Lung (tissue), 12 donors: ENCODE data around the gene CHMP1A. TPM values are rescaled to one million over a fixed set of nuclear protein-coding genes. Genes with fewer than 3 reads are reported as not detected.

Experiments used
- ATAC-seq: fragments of 200-7000 bp; cut with Tn5 transposase; one replicate; pipeline ENCODE4 v1.9.1; 2020; ENCODE audit warnings: moderate number of reproducible peaks; ENCODE audit not compliant: insufficient read depth, low FRiP score
- DNase-seq, 3 donors: peaks; one replicate each; pipeline ENCODE4 v3.0.0-alpha.2; 2013 to 2017
- H3K27ac ChIP-seq, 2 donors: one replicate each; pipeline ENCODE4 v1.5.1; 2013; ENCODE audit warnings: mild to moderate bottlenecking in 2 of 2, moderate library complexity in 2 of 2, control low read depth in 1 of 2, inconsistent platforms in 1 of 2, low read depth in 1 of 2, low read length in 1 of 2
- H3K27me3 ChIP-seq, 3 donors: one replicate each; pipeline ENCODE4 v1.5.1; 2013; ENCODE audit warnings: low read length in 2 of 3; ENCODE audit not compliant: control insufficient read depth in 3 of 3, insufficient read depth in 3 of 3
- H3K36me3 ChIP-seq, 4 donors: one replicate each; pipeline ENCODE4 v1.5.1; 2013; ENCODE audit warnings: low read length in 4 of 4, mild to moderate bottlenecking in 1 of 4, moderate library complexity in 1 of 4; ENCODE audit not compliant: control insufficient read depth in 4 of 4, insufficient read depth in 4 of 4
- H3K4me1 ChIP-seq, 5 donors: one replicate each; pipeline ENCODE4 v1.5.1; 2013; ENCODE audit warnings: low read length in 5 of 5, mild to moderate bottlenecking in 2 of 5, moderate library complexity in 1 of 5; ENCODE audit not compliant: control insufficient read depth in 5 of 5, insufficient read depth in 5 of 5
- H3K4me3 ChIP-seq: one replicate; pipeline ENCODE4 v1.5.1; 2013; ENCODE audit warnings: mild to moderate bottlenecking, control low read depth, moderate library complexity
- H3K9ac ChIP-seq, 2 donors: one replicate each; pipeline ENCODE4 v1.5.1; 2013; ENCODE audit warnings: low read length in 2 of 2, control low read depth in 1 of 2; ENCODE audit not compliant: insufficient read depth in 1 of 2
- H3K9me3 ChIP-seq, 4 donors: one replicate each; pipeline ENCODE4 v1.5.1; 2013; ENCODE audit warnings: low read length in 3 of 4, mild to moderate bottlenecking in 1 of 4, moderate library complexity in 1 of 4; ENCODE audit not compliant: control insufficient read depth in 4 of 4, insufficient read depth in 3 of 4
- WGBS, 2 donors: extraction: QIAGEN DNeasy Blood & Tissue Kit; methylation state at CpG; one replicate each; pipeline ENCODE4 v1.1.7; 2013; 5-methylcytosine and 5-hydroxymethylcytosine counted together
- polyA plus RNA-seq, 2 donors: library from polyadenylated mRNA; stranded (reverse); fragments of 200-250 nt; gene quantifications; one replicate each; pipeline ENCODE4 v1.2.1, GENCODE V29; 2013
- total RNA-seq, 2 donors: library from RNA; depleted of rRNA in 1 of 2; stranded (reverse); fragments of >200 nt in 1 of 2; gene quantifications; one replicate each; pipeline ENCODE4 v1.2.1, GENCODE V29; 2014 to 2021
- TF ChIP-seq, protein P1 (sequence below): IDR thresholded peaks from 2 replicates; pipeline ENCODE4 v1.5.1; 2012; ENCODE audit warnings: mild to moderate bottlenecking; ENCODE audit errors: control extremely low read depth, extremely low read depth
- donor health status: control.
- donor health status: control.
- donor health status: Bipolar disorder and iron deficiency.
- donor health status: healthy.
- donor health status: DM: yes; HTN: yes; CAD: no.

Gene CHMP1A
- total and polyA plus RNA-seq, 4 donors, result 61.3 to 98.4 (median 85.5) TPM

DNA sequence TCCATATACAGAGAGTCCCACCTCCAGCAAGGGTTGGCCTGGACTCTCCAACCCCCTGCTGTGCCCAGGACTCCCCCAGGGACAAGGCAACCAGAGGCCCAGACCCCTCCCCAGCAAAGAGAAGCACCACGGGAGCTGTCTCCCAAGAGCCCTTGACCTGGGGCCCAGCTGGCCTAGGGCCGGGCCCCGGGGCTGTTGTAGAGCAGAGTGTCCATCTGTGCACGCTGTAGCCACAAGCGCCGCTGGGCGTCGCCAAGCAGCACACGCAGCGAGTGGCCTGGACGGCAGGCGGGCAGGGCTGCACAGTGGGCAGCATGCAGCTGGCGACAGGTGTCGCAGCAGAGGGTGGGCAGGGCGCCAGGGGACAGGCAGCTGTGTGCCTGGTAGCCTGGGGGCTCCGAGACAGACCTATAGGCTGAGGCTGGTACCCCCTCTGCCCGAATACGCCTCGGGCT, 39.7 kb upstream of the CHMP1A start:
- Histone ChIP-seq H3K27ac (no peak overlapping the region), H3K9ac (no peak overlapping the region), H3K27me3 (no peaks in the 10 kb centered on the region), H3K4me3 (no peak overlapping the region), H3K9me3 (no peaks in the 10 kb centered on the region), H3K36me3 (peaks cover 3 to 50% (median 11%) of the 10 kb centered on the region in 4 donors), H3K4me1 (peaks cover 0 to 13% (median 3%) of the 10 kb centered on the region in 5 donors)
- 93 to 95% methylated on average over 19 of the region's 19 CpGs for WGBS, 2 donors
- DNase-seq (no peak), ATAC-seq (no peak)
- TF ChIP-seq, protein P1, sequence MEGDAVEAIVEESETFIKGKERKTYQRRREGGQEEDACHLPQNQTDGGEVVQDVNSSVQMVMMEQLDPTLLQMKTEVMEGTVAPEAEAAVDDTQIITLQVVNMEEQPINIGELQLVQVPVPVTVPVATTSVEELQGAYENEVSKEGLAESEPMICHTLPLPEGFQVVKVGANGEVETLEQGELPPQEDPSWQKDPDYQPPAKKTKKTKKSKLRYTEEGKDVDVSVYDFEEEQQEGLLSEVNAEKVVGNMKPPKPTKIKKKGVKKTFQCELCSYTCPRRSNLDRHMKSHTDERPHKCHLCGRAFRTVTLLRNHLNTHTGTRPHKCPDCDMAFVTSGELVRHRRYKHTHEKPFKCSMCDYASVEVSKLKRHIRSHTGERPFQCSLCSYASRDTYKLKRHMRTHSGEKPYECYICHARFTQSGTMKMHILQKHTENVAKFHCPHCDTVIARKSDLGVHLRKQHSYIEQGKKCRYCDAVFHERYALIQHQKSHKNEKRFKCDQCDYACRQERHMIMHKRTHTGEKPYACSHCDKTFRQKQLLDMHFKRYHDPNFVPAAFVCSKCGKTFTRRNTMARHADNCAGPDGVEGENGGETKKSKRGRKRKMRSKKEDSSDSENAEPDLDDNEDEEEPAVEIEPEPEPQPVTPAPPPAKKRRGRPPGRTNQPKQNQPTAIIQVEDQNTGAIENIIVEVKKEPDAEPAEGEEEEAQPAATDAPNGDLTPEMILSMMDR, result no peak

DNA sequence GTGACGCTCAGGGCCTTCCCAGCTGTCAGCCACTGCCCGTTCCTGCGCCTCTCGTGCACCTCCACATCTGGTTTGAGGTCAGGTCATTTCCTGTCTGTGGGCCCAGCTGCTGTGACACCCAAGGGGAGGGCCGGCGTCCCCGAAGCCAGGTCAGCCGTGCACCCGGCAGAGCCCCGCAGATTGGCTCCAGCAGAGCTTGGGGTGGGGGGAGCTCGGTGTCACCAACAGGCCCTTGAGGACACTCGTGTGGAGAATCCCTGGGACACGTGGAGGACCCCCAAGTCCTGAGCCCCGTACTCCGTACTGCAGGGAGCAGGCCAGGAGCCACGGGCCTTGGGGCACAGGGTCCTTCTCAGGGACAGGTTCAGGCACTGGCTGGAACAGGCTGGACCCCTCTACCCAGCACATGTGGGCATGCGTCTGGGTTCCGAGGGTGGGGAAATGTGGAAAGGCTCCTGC, 39.2 kb upstream of the CHMP1A start:
- WGBS, 2 donors, result 48 to 63% methylated on average over 17 to 18 of the region's 18 CpGs
- no peak overlapping the region for H3K9ac ChIP-seq
- DNase-seq (no peak), ATAC-seq (no peak)
- no peaks in the 10 kb centered on the region for H3K9me3 ChIP-seq
- H3K27me3 ChIP-seq, result no peaks in the 10 kb centered on the region
- TF ChIP-seq, protein P1, result no peak
- H3K4me3 ChIP-seq, result no peak overlapping the region
- H3K36me3 ChIP-seq, result peaks cover 4 to 54% (median 12%) of the 10 kb centered on the region in 4 donors
- H3K27ac ChIP-seq, result no peak overlapping the region
- H3K4me1 ChIP-seq, result peaks cover 0 to 13% (median 3%) of the 10 kb centered on the region in 5 donors

DNA sequence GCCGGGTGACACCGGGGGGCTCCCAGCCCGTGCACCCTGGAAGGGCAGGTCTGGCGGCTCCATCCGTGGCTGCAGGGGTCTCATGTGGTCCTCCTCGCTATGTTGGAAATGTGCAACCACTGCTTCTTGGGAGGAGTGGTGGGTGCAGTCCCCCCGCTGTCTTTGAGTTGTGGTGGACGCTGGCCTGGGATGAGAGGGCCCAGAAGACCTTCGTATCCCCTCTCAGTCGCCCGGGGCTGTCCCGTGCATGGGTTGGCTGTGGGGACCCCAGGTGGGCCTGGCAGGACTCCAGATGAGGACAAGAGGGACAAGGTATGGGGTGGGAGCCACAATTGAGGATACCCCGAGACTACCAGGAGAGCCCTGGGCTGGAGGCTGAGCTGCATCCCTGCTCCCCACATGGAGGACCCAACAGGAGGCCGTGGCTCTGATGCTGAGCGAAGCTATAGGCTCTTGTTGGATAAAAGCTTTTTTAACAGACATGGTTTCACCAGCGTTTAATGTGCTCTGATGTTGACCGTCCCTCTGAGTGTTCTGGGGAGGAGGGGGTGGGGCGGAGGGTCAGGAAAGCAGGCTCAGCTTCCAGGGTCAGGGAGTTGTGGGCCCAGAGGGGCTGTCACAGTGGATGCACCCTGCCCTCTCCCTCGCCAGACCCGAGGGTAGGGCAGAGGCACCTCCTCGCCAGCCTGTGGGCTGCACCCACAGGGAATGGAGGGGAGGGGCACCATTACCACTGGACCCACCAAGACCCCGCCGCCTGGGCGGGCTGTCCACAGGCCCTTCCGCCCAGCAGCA, 38.6 kb upstream of the CHMP1A start:
- 79 to 81% methylated on average over 24 to 25 of the region's 25 CpGs for WGBS, 2 donors
- H3K36me3 ChIP-seq, result peaks cover 4 to 59% (median 15%) of the 10 kb centered on the region in 4 donors

More for the DNA sequence above, 38.6 kb upstream of the CHMP1A start:
- no peaks in the 10 kb centered on the region for H3K27me3 ChIP-seq
- no peak overlapping the region for H3K4me3 ChIP-seq
- H3K4me1 ChIP-seq, result peaks cover 0 to 13% (median 3%) of the 10 kb centered on the region in 5 donors
- no peak for ATAC-seq
- no peak overlapping the region for H3K27ac ChIP-seq
- no peak for DNase-seq
- H3K9ac ChIP-seq, result no peak overlapping the region
- no peaks in the 10 kb centered on the region for H3K9me3 ChIP-seq
- TF ChIP-seq, protein P1, result no peak
